Superior temporal gyrus (tissue), 1 donor: ENCODE results near the gene IFT88.

ENCODE experiments used
- DNase-seq: peaks from one replicate; pipeline ENCODE4 v3.0.0-alpha.2; 2016; ENCODE audit errors: extremely low spot score

The IFT88 gene

DNA sequence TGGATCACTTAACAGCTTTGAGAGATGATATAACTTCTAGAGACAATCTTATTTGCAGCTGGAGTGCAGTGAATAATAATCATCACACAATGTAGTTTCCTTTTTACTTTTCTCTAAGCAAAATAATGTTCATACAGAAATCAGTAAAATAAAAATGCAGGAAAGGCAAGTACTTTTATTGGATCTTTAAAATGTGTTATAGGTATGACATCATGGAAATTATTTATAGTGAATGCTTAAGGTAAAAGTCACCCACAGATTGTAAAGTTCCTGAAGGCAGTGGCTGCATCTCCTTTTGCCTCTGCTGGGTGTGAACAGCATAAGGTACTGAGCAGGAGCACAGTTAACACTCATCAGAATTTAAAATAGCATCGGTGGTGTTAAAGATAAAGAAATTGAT, 119.2 kb downstream of the IFT88 start:
- no peak for DNase-seq

- no peak for DNase-seq
Measured at GRCh38 chr13:20686863-20687579, 120.1 kb downstream of the IFT88 start.

DNA sequence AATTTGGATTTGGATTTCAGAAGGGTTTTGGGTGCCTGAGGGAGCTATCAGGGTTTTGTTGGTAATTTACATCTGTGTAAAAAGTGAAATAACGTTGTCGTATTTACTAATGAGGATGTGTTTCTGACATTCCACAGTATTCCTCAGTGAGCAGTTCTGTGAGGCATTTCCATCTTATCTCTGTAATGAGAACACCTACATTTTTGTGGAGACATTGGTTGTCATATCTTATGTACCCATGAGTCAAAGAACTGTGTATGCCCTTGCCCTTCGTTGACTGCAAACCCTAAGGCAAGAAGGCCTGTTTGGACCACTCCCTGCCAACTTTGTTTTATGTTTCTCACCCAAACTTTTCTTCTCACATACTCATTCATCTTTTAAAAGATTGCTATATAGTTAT, 122.3 kb downstream of the IFT88 start:
- DNase-seq: no peak

DNA sequence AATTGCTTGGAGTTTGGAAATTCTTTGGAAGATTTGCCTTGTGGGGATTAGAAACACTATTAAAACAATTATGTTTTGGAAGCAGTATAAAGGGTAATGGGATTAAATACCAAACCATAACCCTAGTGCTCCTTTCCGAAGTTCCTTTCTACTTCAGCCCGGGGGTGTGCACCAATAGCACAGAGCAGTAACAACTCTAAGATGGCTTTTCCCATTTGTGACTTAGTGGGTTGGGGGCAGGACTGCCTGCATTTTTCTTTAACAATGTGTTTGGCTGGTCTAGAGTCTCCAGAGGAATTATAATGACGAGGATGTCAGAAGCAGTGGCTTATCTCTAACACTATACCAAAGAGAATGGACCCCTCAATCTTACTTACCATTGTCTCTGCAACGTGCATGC, 124.7 kb downstream of the IFT88 start:
- no peak for DNase-seq

DNA sequence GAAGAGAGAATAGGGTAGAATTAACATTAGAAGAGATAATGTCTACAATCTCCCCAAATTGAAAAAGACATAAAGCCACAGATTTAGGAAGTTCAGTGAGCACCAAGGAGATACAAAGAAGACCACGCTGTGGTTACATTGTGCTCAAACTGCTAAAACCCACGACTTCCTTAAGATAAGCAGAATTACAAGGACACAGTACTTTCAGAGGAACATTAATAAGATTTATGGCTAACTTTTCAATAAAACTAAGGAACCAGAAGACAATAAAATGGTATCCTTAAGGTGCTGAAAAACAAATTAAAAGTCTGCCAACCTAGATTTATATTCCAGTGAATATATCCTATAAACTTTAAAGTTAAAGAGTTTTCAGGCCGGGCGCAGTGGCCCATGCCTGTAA, 129.1 kb downstream of the IFT88 start:
- DNase-seq: no peak

DNA sequence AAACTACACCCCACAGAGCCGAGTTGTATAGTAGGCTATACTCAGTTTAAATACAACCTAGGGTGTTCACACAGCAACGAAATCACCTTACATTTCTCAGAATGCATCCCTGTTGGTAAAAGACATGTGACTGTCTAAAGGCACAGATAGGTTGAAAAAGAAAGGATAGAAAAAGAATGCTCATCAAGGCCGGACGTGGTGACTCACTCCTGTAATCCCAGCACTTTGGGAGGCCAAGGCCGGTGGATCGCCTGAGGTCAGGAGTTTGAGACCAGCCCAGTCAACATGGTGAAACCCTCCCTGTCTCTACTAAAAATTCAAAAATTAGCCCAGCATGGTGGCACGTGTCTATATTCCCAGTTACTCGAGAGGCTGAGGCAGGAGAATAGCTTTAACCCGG, 132.8 kb downstream of the IFT88 start:
- DNase-seq: no peak

DNA sequence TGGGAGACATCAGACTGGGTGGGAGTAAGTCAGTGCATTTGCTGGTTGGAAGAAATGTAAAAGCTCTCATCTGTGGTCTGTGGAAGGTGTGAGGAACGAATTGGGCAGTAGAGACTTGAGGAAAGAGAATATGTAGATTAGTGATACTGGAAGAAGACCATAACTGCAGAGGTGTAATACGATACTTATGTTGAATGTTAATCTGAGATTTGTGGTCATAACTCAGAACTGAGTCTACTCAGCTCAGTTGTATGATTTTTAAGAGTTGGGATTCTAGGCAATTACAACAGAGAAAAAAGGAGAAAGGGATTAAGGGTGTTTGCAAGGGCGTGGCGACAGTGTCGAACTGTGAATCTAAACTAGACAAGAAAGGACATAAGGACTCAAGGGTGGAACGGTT, 133.3 kb downstream of the IFT88 start:
- no peak for DNase-seq

- no peak for DNase-seq
Measured at GRCh38 chr13:20701461-20701860, 134.5 kb downstream of the IFT88 start.

- DNase-seq: peak; percentile 76
Measured at GRCh38 chr13:20702530-20702914, 135.6 kb downstream of the IFT88 start.

DNA sequence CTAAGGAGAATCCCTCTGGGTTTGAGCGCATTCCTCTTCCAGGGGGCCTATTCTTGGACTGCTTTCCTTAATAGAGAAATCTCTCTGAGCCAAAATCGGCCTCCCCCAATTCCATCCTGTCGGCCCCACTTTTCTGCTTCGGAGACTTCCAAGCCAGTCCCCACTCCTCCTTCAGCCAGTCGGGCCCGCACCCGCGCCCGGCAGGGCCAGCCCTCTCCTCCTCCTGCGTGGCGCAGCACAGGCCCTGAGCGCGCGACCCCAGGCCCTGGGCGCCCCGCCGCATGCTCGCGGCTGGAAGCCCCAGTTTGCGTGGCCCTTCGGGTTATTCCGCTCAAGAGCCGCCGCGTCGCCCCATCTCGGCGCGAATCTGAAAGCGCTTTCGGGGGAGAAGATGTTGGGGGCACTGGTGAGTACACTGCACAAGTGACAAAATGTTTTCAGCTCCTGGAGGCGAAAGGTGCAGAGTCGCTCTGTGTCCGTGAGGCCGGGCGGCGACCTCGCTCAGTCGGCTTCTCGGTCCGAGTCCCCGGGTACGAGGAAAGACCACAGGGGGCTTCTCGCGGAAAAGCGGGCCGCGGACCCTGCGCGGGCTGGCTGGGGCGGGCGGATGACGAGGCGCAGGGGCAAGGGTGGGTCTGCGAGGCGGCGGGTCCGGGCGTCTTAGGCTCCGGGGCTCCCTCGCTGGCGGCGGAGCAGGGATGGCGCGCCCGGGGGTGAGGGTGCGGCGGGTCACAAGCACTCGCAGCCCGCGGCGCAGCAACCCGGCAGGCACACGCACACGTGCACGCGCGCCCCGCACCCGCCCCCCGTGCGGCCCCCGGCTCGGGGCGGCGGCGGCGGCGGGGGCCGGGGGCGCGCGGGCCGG, 136.2 kb downstream of the IFT88 start, which contains the start of gene IL17D:
TSS of gene IL17D (plus strand) at position 785 of the 865 bp plus-strand sequence. CDS start 303 bp downstream, outside the sequence.
- peak; percentile 32 for DNase-seq

DNA sequence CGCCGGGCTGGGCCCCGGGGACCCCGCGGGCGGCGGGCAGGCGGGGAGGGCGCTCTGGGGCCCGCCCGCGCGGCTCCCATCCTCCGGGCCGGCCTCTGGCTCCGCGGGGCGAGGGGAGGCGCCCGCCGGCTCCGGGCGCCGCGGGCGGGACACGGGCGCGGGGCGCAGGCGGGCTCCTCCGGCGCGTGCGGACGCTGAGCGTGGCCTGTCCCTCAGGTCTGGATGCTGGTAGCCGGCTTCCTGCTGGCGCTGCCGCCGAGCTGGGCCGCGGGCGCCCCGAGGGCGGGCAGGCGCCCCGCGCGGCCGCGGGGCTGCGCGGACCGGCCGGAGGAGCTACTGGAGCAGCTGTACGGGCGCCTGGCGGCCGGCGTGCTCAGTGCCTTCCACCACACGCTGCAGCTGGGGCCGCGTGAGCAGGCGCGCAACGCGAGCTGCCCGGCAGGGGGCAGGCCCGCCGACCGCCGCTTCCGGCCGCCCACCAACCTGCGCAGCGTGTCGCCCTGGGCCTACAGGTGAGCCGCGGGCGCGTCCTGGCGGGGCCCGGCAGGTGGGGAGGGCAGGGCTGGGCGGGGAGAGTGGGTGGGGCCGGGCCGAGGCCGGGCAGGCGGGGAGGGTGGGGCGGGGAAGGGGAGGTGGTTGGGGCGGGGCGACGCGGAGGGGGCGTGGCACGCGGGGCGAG, 137.0 kb downstream of the IFT88 start:
- DNase-seq: peak; percentile 58

GRCh38 chr13:20704459-20705069, 137.6 kb downstream of the IFT88 start:
- DNase-seq: no peak

GRCh38 chr13:20706661-20707060, 139.7 kb downstream of the IFT88 start:
- DNase-seq: no peak

GRCh38 chr13:20708216-20708615, 141.3 kb downstream of the IFT88 start:
- peak; percentile 28 for DNase-seq

GRCh38 chr13:20709369-20709768, 142.4 kb downstream of the IFT88 start:
- peak; percentile 31 for DNase-seq

- no peak for DNase-seq
Measured at GRCh38 chr13:20709782-20710181, 142.8 kb downstream of the IFT88 start.

DNA sequence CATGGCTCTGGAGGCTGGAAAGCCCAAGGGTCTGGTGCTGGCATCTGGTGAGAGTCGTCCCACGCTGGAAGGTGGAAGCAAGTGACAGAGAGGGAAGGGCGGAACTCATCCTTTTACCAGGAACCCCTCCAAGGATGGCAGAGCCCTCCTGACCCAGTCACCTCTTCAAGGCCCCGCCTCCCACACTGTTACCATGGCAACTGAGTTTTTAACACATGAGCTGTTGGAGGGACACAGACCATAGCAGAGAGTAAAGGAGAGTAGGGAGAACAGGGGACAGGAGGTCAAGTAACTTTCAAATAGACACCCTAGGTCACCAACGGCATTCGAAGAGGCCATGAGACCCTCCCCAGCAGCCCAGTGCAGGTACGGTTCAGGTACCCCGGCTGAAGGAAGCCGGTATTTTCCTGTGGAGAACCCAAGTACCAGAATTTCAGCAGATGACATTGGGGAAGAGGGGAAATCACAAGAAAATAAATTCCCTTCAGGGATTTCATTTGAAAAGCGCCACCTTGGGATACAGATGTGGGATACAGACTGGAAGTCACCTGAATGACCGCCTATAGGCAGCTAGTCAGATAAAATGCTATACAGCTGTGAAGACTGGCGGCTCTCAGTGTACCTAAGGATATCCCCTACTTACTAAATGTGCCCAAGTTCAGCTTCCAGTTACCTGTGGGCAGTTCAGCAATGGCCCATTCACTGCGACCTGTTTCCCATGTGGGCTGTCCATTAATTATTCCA, 144.5 kb downstream of the IFT88 start:
- DNase-seq: no peak

- no peak for DNase-seq
Measured at GRCh38 chr13:20713014-20713376, 146.0 kb downstream of the IFT88 start.

- DNase-seq: peak; percentile 52
Measured at GRCh38 chr13:20713751-20714150, 146.8 kb downstream of the IFT88 start.

DNA sequence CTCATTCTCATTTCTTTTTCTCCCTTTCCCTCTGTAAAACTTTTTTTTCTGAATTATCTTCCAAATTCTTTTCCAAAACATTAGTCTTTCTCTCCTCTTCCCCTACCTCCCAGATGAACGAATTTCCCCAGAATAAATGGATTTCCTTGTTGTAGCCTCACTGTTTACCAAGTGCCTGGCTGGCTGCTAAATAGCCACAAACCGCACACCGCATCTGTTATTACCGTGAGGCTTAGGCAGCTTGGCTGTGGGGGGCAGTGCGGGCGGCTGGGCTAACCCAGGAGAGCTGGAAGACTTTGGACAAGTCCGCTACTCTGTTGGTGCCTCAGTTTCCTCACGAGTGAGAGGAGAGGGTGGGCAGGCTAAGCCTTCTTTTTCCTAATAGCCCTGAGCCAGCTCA, 147.2 kb downstream of the IFT88 start:
- no peak for DNase-seq

DNA sequence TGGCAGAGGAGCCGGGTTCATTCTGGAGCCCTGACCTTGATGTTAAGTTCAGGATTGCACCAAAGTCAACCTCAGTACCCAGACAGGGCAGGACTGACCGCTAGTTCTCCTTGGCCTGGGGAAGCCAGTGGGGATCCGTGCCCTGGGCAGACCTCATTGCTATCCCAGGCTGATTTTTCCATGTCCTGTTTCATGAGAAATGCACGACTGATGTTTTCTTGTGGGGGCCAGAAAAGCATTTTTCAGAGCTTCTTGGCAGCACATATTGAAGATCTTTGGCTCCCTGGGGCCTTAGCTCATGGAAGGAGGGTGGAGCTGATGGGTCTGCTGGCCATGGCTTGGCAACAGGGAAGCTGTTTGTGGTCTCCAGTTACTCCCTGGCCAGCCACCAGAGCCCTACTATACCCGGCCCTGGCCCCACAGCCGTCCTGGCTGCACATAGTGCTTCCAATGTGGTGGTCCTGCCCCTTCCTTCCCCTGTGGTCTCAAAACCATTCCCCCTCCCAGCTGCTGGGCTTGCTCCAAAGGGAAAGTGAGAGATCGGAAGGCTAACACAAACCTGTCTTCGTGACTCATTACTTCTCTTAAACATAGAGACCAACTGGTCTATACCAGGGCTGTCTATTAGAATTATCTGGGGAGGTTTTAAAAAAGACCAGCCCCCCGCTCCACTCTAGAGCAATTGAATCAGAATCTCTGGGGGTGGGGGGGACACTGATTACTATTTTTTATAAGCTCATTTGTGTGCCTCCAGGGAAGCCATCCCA, 147.8 kb downstream of the IFT88 start:
- DNase-seq: no peak
